ENCODE results near the gene HCN4. TPM values are rescaled to one million over a fixed set of nuclear protein-coding genes. Genes with fewer than 3 reads are reported as not detected.
"Not testable (repeated sequence)": the region's sequence is repeated elsewhere in the genome, so short reads cannot be mapped to it uniquely, and the experiment has no call there.

HCN4 gene
- not detected for total RNA-seq
- not detected for total RNA-seq (2013)

DNA sequence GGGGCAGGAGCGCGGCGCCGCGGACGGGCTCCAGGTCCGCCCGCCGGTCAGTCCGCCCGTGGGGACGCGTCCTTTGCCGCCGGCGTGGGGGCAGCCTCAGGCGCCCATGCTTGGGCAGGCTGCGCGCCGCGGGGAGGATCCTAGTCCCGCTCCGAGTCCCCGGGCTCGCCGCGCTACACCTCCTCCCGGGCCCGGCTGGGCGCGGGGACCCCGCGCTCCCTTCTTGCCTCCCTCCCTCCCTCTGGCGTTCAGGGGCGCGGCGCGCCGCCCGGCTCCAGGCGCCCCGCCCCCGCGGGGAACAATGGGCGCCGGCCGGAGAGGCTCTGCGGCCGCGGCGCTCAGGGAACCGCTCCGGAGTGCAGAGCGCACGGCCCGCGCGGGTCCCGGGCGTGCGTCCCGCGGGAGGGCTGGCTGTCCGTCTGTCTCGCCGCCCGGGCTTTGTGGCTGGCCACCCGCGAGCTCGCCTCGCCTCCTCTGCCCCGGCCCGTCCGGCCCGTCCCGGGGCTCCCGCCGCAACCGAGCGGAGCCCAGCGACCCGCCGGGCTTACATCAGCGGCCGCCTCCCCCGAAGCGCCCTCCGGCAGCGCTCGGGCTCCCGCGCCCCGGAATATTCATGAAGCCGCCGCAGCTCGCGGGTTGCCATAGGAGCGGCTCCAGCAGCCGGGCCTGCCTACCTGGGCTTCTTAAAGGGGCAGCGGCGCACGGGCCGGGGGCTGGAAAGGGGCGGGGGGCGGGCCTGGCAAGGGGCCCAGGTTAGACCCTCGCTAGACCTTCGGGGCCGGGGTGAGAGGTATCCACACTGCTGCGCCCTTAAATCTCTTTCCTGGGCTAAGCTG, at the start of gene HCN4:
HCN4 (minus strand) TSS at position 658 of the 836 bp plus-strand sequence. CDS start 688 bp downstream, outside the sequence.
- peaks cover 17% of the 10 kb centered on the region for H3K27me3 ChIP-seq (ENCODE audit: control insufficient read depth, insufficient read depth, low read length)
- H3K27me3 Mint-ChIP-seq (ENCODE audit: low read depth in 2 of 2), result peaks cover 33 to 40% of the 10 kb centered on the region in 2 donors
- 2% methylated on average over 109 of the region's 109 CpGs for whole genome bisulfite sequencing (ENCODE audit: insufficient coverage)
- TF ChIP-seq, protein P1, sequence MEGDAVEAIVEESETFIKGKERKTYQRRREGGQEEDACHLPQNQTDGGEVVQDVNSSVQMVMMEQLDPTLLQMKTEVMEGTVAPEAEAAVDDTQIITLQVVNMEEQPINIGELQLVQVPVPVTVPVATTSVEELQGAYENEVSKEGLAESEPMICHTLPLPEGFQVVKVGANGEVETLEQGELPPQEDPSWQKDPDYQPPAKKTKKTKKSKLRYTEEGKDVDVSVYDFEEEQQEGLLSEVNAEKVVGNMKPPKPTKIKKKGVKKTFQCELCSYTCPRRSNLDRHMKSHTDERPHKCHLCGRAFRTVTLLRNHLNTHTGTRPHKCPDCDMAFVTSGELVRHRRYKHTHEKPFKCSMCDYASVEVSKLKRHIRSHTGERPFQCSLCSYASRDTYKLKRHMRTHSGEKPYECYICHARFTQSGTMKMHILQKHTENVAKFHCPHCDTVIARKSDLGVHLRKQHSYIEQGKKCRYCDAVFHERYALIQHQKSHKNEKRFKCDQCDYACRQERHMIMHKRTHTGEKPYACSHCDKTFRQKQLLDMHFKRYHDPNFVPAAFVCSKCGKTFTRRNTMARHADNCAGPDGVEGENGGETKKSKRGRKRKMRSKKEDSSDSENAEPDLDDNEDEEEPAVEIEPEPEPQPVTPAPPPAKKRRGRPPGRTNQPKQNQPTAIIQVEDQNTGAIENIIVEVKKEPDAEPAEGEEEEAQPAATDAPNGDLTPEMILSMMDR (IDR thresholded peaks at IDR 0.05), result no peak
- no peaks in the 10 kb centered on the region for H3K36me3 ChIP-seq (ENCODE audit: control insufficient read depth, insufficient read depth, low read length)
- no peak within 1 kb of the TSS for H3K4me3 ChIP-seq (ENCODE audit: low read length)
- no peaks in the 10 kb centered on the region for H3K9me3 ChIP-seq (ENCODE audit: control insufficient read depth, insufficient read depth, low read length)
- H3K4me3 Mint-ChIP-seq, result no peak within 1 kb of the TSS
- ATAC-seq (no peak), DNase-seq (no peak)
- H3K27ac Mint-ChIP-seq, result no peak within 1 kb of the TSS
- no peaks in the 10 kb centered on the region for H3K9me3 Mint-ChIP-seq
- intact Hi-C loops (cut with micrococcal nuclease), result no loop called here
- no peaks in the 10 kb centered on the region for H3K4me1 ChIP-seq (ENCODE audit: control insufficient read depth, insufficient read depth, low read length)
- no peaks in the 10 kb centered on the region for H3K4me1 Mint-ChIP-seq
- H3K27ac ChIP-seq (ENCODE audit: low read length), result no peak within 1 kb of the TSS
- no peaks in the 10 kb centered on the region for H3K36me3 Mint-ChIP-seq

DNA sequence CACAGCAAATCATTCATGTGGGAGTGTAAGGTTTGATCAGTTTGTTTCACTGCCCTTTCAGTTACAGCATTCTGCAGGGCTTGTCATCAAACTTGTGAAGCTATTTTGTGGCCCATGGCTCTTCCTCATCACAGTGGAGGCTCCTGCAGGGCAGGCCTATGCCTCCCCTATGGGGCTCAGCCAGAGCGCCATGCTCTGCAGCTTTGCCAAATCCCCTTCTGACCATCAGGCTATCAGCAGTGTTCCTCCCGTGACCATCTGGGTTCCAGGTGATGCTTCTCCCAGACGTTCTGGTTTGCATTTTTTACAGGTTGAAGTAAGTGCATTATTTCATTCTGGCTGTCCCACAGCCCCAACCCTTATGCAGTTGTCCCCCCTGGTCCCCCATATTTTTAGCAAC, 46.1 kb upstream of the HCN4 start:
- Mint-ChIP-seq H3K27ac (no peak overlapping the region), H3K27me3 (ENCODE audit: low read depth in 2 of 2) (peaks cover 14 to 17% of the 10 kb centered on the region in 2 donors), H3K9me3 (no peaks in the 10 kb centered on the region), H3K4me3 (no peak overlapping the region), H3K4me1 (no peaks in the 10 kb centered on the region), H3K36me3 (no peaks in the 10 kb centered on the region)
- WGBS (ENCODE audit: insufficient coverage), result 80% methylated on average over 3 of the region's 3 CpGs
- no peak for DNase-seq
- TF ChIP-seq, protein P1 (IDR thresholded peaks at IDR 0.05), result no peak
- intact Hi-C loops (cut with micrococcal nuclease), result no loop called here
- H3K9me3 ChIP-seq (ENCODE audit: control insufficient read depth, insufficient read depth, low read length), result no peaks in the 10 kb centered on the region
- peaks cover 3% of the 10 kb centered on the region for H3K27me3 ChIP-seq (ENCODE audit: control insufficient read depth, insufficient read depth, low read length)
- ATAC-seq, result no peak
- no peaks in the 10 kb centered on the region for H3K36me3 ChIP-seq (ENCODE audit: control insufficient read depth, insufficient read depth, low read length)
- H3K27ac ChIP-seq (ENCODE audit: low read length), result no peak overlapping the region
- H3K4me3 ChIP-seq (ENCODE audit: low read length), result no peak overlapping the region
- no peaks in the 10 kb centered on the region for H3K4me1 ChIP-seq (ENCODE audit: control insufficient read depth, insufficient read depth, low read length)

DNA sequence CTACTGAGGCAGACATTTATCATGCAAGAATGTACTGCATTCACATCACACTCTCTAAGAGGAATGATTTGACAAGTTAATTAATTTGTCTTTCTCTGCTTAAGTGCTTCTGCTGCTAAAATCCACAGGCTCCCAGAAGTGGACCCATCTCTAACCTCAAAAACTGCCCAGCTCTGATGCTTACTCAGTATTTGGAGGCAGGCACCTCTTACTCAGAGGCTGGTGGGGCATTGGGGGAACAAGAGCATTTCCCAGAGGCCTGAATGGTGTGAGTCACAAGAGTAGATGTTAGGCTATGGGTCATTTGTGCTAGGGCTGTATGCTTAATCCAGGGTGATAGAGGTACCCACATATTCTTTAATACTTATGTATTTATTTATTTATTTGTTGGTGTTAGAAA, 34.4 kb upstream of the HCN4 start:
- H3K9me3 Mint-ChIP-seq, result no peaks in the 10 kb centered on the region
- no peaks in the 10 kb centered on the region for H3K4me1 Mint-ChIP-seq
- H3K4me3 ChIP-seq (ENCODE audit: low read length), result no peak overlapping the region
- H3K4me1 ChIP-seq (ENCODE audit: control insufficient read depth, insufficient read depth, low read length), result no peaks in the 10 kb centered on the region
- no peaks in the 10 kb centered on the region for H3K27me3 ChIP-seq (ENCODE audit: control insufficient read depth, insufficient read depth, low read length)
- TF ChIP-seq, protein P1 (IDR thresholded peaks at IDR 0.05), result no peak
- intact Hi-C loops (cut with micrococcal nuclease), result no loop called here
- H3K9me3 ChIP-seq (ENCODE audit: control insufficient read depth, insufficient read depth, low read length), result no peaks in the 10 kb centered on the region
- ATAC-seq, result no peak
- H3K36me3 ChIP-seq (ENCODE audit: control insufficient read depth, insufficient read depth, low read length), result no peaks in the 10 kb centered on the region
- H3K27me3 Mint-ChIP-seq (ENCODE audit: low read depth in 2 of 2), result peaks cover 13 to 16% of the 10 kb centered on the region in 2 donors
- no peak overlapping the region for H3K27ac Mint-ChIP-seq
- H3K36me3 Mint-ChIP-seq, result no peaks in the 10 kb centered on the region
- no peak overlapping the region for H3K27ac ChIP-seq (ENCODE audit: low read length)
- DNase-seq, result no peak
- H3K4me3 Mint-ChIP-seq, result no peak overlapping the region

DNA sequence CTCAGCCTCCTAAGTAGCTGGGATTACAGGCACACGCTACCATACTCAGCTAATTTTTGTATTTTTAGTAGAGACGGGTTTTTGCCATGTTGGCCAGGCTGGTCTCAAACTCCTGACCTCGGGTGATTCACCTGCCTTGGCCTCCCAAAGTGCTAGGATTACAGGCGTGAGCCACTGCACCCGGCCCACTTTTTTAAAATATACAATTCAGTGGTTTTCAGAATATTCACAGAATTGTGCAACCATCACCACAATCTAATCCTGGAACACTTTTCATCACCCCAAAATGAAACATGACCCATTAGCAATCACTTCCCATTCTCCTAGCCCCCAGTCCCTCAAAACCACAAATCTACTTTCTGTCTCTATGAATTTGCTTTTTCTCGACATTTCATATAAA, 31.5 kb upstream of the HCN4 start:
- H3K36me3 Mint-ChIP-seq; H3K36me3 ChIP-seq (ENCODE audit: control insufficient read depth, insufficient read depth, low read length); H3K4me3 ChIP-seq (ENCODE audit: low read length); H3K9me3 Mint-ChIP-seq; H3K27me3 Mint-ChIP-seq (ENCODE audit: low read depth in 2 of 2); DNase-seq; H3K9me3 ChIP-seq (ENCODE audit: control insufficient read depth, insufficient read depth, low read length); H3K27me3 ChIP-seq (ENCODE audit: control insufficient read depth, insufficient read depth, low read length); H3K4me3 Mint-ChIP-seq; H3K27ac ChIP-seq (ENCODE audit: low read length); intact Hi-C loops (cut with micrococcal nuclease); ATAC-seq; H3K4me1 Mint-ChIP-seq; H3K4me1 ChIP-seq (ENCODE audit: control insufficient read depth, insufficient read depth, low read length); H3K27ac Mint-ChIP-seq: not testable (repeated sequence)
- 61% methylated on average over 5 of the region's 6 CpGs for WGBS (ENCODE audit: insufficient coverage)

Data from natural killer cell (primary cell).